H1 (cell line): Measurements from ENCODE around the gene PRKCZ. TPM values are rescaled to one million over a fixed set of nuclear protein-coding genes. Genes with fewer than 3 reads are reported as not detected.
A peak's percentile ranks its signal among the peaks of the same experiment; 100 is the strongest.

Source experiments
- POLR2A ChIP-seq, 2 experiments: IDR thresholded peaks; 1 replicate in 1 of 2; 2 replicates in 1 of 2; pipeline ENCODE4 v1.6.1; 2011; ENCODE audit warnings: low read depth in 2 of 2, low read length in 2 of 2, mild to moderate bottlenecking in 2 of 2; ENCODE audit errors: control extremely low read depth in 1 of 2
- RAD21 ChIP-seq, 2 experiments: IDR thresholded peaks in 1 of 2; conservative IDR thresholded peaks in 1 of 2; 2 replicates each; pipeline ENCODE4 v1.6.1; 2011; ENCODE audit warnings: low read depth in 2 of 2, low read length in 2 of 2, improper control_type of control experiment in 1 of 2, inconsistent platforms in 1 of 2, mild to moderate bottlenecking in 1 of 2, moderate library complexity in 1 of 2
- polyA plus RNA-seq, 7 experiments: library from polyadenylated mRNA; depleted of rRNA in 3 of 7; stranded (reverse) in 5 of 7; unstranded in 2 of 7; fragments of >200 nt in 5 of 7; fragments of 200-250 nt in 2 of 7; gene quantifications; 1 replicate in 5 of 7; 2 replicates in 1 of 7; 4 replicates in 1 of 7; pipeline versions ENCODE4 v1.2.1 to v1.2.3, GENCODE V29; 2011 to 2013; ENCODE audit warnings: missing spikeins in 2 of 7, mixed read lengths in 2 of 7
- total RNA-seq: library from RNA; stranded (reverse); fragmentation: NEBNext Ultra II Directional; extraction: Animal tissue kit (Norgen Biotek cat#: 25700); gene quantifications from 2 replicates; pipeline ENCODE4 v1.2.1, GENCODE V29; 2021

Gene PRKCZ
- total and polyA plus RNA-seq, 2 of the 8 experiments (the other 6 are each of a cell fraction or from before 2014, with no cell fraction given): 37.4 to 45.1 TPM

GRCh38 chr1:2199042-2199810, 149.0 kb downstream of the PRKCZ start (continued):
- peak in 1 of 2 experiments; percentile 24; a peak in 2 of 4 replicates for TF ChIP-seq RAD21 (IDR thresholded peaks at IDR 0.05 in 1 of 2, conservative IDR thresholded peaks at IDR 0.05 in 1 of 2; ENCODE audit: low read depth in 2 of 2, low read length in 2 of 2)
- TF ChIP-seq POLR2A (IDR thresholded peaks at IDR 0.05; ENCODE audit: control extremely low read depth in 1 of 2, low read depth in 2 of 2, low read length in 2 of 2): peak in 1 of 2 experiments; percentile 38; a peak in 1 of 3 replicates
